Stimulated activated naive CD4-positive, alpha-beta T cell treated with Interleukin-2 at 50 U/mL for 16 hours (primary cell): ENCODE results near the gene CTCFL.

Source experiments
- DNase-seq: peaks from one replicate; lab custom pipeline; 2025; lab: John Stamatoyannopoulos, UW

CTCFL gene, protein sequence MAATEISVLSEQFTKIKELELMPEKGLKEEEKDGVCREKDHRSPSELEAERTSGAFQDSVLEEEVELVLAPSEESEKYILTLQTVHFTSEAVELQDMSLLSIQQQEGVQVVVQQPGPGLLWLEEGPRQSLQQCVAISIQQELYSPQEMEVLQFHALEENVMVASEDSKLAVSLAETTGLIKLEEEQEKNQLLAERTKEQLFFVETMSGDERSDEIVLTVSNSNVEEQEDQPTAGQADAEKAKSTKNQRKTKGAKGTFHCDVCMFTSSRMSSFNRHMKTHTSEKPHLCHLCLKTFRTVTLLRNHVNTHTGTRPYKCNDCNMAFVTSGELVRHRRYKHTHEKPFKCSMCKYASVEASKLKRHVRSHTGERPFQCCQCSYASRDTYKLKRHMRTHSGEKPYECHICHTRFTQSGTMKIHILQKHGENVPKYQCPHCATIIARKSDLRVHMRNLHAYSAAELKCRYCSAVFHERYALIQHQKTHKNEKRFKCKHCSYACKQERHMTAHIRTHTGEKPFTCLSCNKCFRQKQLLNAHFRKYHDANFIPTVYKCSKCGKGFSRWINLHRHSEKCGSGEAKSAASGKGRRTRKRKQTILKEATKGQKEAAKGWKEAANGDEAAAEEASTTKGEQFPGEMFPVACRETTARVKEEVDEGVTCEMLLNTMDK

DNA sequence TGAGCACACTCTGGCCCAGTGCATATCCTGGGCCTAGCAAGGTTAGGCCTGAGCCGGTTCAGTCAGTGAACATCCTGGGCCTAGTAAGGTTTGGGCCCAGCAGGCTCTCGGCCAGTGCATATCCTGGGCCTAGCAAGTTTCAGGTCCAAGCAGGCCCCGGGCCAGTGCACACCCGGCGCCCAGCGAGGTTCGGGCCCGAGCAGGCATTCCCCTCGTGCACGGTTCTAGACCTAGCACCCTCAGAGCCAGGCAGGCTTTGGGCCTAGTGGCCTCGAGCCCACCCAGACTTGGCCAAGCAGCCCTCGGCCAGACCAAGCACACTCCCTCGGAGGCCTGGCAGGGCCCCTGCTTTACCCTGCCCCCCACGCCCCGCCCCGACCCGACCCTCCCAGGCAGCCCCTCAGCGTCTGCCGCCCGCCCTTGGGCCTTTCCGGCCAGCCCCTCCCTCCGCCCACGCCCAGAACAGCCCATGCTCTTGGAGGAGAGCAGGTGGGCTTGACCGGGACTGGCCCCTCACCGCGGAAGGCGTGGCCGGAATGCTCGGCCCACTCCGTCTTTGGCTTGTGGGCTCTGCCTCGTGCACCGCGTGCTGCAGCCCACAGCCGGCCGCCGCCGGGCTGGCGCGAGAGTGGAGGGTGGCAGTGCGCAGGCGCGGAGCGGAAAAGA lies at the start of gene CTCFL:
Gene CTCFL, minus strand, starts transcription at position 630 of the 666 bp plus-strand sequence. CDS start 935 bp downstream, outside the sequence.
- no peak for DNase-seq

- DNase-seq = no peak
Observed at GRCh38 chr20:57573894-57574293, 49.0 kb upstream of the CTCFL start.

DNA sequence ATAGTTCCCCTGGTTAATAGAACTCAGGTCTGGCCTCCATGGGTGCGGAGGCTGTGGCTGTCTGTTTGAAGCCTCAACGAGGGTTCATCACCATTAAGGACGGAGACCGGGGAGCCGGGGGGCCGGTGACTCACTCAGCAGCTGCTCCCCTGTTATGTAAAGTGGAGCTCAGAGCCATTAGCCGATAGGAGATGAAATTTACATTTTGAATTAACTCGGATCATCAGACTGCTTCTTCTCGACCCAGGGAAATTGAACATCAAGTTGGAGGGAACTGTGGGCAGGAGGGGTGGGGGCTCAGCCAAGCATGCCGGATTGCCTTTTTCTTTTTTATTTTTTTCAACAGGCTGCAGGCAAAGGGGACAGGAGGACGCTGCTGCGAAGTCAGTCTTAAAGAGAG lies 48.3 kb upstream of the CTCFL start:
- no peak for DNase-seq

GRCh38 chr20:57571782-57572416 lies 47.0 kb upstream of the CTCFL start:
- no peak for DNase-seq

- no peak for DNase-seq
Observed at GRCh38 chr20:57570920-57571319, 46.0 kb upstream of the CTCFL start.

GRCh38 chr20:57570145-57570850 lies 45.4 kb upstream of the CTCFL start:
- DNase-seq = no peak

GRCh38 chr20:57568960-57569359 lies 44.0 kb upstream of the CTCFL start:
- no peak for DNase-seq

- no peak for DNase-seq
Observed at GRCh38 chr20:57568088-57568896, 43.4 kb upstream of the CTCFL start.

- no peak for DNase-seq
Observed at GRCh38 chr20:57567471-57568079, 42.6 kb upstream of the CTCFL start.

DNA sequence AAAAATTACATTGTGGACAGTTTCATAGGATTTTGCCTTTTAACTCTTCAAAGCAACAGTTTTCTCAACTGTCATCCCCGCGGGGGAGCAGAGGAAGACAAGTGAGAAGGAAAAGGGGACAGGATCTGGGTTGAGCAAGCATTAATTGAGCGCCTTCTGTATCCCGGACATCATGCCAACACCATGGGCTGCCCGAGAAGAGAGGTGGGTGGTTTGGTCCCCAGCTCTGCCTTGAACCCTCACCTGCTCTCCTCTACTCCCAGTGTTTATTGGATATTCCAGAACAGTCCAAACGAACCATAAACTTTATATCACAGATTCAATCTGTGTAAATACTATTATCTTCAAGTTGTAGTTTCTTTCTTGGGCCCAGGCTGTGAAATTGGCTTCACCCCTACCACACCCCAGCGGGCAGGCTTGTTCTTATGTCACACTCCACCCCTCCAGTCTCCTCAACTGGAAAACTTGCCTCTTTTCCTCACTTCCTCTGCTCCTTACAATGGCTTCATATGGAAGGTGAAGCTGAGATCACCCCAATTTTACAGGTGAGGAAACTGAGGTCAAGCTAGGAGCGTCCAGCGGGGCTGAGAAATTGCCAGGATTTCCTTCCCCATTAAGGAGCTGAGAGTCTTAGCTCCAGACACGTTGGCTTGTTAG lies 42.0 kb upstream of the CTCFL start:
- DNase-seq = no peak

DNA sequence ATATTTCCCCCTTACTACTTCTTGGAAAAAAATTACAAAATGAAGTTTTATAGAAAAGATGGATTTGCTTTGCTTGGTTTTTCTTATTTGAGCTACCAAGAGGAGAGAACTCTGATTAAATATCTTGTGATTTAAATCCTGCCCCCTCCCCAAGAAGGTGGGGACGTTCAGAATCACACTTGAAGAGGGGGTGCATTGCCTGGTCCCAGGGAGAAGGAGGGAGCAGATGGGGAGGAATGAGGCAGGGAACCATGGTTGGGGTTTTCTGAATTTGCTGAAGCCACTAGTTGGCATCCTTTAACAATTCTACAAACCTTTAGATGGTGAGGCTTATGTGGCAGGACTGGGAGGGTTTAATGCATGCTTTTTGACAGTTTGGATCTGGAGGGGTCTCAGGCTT lies 41.5 kb upstream of the CTCFL start:
- no peak for DNase-seq

GRCh38 chr20:57564951-57565642 lies 40.2 kb upstream of the CTCFL start:
- no peak for DNase-seq

DNA sequence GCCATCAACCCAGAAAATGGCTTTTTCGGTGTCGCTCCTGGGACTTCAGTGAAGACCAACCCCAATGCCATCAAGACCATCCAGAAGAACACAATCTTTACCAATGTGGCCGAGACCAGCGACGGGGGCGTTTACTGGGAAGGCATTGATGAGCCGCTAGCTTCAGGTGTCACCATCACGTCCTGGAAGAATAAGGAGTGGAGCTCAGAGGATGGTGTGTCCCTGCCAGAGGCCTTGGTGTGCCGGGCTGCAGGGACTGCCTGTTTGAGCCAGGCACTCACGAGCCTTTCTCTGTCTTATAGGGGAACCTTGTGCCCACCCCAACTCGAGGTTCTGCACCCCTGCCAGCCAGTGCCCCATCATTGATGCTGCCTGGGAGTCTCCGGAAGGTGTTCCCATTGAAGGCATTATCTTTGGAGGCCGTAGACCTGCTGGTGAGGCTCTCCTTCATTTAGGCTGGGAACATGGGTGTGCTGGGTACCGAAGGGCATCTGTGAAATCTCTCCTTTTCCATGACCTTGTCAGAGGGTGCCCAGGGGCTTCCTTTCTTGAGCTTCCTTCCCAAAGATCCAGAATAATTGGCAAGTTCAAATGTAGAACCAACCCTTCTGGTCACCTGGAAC lies 39.4 kb upstream of the CTCFL start:
- DNase-seq = no peak

DNA sequence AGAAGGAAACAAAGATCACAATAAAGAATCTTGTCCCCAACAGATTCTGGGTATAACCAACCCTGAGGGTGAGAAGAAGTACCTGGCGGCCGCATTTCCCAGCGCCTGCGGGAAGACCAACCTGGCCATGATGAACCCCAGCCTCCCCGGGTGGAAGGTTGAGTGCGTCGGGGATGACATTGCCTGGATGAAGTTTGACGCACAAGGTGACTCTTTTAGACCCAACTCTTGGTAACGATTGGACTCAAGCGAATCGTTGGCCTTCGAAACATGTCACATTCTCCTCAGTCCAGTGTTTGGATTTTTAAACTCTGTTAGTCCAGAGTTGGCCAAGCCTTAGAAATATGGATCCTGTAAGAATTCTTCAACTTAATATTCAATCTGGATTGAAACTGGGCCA lies 38.6 kb upstream of the CTCFL start:
- DNase-seq = no peak

DNA sequence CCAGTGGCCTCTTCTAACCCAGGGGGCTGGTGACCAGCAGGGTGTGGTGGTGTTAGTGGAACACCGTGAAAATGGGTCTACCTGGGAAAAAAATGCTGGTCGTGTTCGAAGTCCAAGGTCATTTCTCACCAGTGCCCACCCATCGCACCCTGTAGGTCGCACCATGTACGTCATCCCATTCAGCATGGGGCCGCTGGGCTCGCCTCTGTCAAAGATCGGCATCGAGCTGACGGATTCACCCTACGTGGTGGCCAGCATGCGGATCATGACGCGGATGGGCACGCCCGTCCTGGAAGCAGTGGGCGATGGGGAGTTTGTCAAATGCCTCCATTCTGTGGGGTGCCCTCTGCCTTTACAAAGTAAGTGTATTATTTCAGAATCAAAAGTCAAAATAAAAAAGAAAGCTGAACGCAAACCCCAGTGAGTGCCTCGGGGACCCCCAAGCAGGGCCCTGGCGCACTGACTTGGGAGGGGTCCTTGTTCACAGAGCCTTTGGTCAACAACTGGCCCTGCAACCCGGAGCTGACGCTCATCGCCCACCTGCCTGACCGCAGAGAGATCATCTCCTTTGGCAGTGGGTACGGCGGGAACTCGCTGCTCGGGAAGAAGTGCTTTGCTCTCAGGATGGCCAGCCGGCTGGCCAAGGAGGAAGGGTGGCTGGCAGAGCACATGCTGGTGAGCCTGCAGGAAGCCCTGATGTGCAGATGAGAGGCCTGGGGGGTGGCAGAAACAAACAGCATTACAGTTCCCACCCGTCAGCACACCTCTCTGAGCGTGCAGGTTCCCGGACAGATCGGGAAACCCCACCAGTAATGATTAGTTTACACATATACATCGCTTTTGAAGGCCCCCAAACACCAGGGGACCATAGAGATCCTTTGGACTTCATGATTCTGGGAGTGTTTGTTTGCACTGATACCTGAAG lies 37.9 kb upstream of the CTCFL start:
- DNase-seq = no peak

GRCh38 chr20:57561356-57562279 lies 36.7 kb upstream of the CTCFL start:
- no peak for DNase-seq
